Hypothalamus (tissue), 51 donors: ENCODE measurements around the gene LUC7L3.
A peak's percentile ranks its signal among the peaks of the same experiment; 100 is the strongest.
"Not testable (repeated sequence)": the region's sequence is repeated elsewhere in the genome, so short reads cannot be mapped to it uniquely, and the experiment has no call there.

Experiments
- DNase-seq, 51 donors: peaks; one replicate each; lab custom pipeline; 2025; lab: John Stamatoyannopoulos, UW

Gene LUC7L3

DNA sequence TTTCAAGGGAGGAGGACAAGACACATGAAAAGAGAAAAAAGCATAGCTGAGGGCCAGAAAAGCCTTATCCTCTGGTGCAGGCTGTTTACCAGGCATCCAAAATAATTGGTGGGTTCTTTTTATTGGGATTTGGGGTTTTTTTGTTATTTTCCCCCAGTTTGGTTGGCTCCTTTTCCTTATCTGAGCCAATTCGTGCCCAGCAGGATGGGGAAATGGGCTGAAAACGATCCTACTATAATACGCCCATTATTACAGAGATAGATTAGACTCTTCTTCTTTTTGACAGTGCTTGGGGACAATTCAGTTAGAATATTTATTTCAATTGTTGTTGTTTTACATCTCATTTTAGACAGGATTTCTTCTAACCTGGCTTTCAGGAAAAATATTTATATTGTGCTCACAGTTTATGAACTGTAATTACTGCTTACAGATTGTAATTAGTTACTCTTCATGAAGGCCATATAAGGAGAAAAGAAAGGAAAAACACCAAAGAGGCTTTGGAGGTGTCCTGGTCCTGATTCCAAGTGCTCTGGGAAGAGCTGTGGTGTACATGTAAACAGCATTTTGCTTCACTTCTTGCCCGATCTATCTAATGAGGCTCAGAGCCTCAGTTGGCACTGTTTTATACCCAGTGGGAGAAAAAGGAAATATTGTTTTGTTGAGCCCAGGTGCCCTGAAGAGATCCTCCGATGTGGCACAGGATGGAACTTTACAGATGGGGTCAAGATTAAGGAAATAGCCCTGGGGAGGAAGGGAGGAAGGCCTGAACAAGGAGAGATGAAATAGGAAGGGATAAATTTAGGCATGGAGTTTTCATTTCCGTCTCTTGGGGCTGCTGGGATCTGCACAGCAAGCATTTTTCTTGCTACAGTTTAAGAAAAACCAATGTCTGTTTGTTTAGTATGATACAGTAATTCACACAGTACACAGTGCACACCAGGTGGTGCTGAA is 11.1 kb upstream of the LUC7L3 start:
- peak in 5 of 51 donors; percentile 8 to 63 (median 20) for DNase-seq

DNA sequence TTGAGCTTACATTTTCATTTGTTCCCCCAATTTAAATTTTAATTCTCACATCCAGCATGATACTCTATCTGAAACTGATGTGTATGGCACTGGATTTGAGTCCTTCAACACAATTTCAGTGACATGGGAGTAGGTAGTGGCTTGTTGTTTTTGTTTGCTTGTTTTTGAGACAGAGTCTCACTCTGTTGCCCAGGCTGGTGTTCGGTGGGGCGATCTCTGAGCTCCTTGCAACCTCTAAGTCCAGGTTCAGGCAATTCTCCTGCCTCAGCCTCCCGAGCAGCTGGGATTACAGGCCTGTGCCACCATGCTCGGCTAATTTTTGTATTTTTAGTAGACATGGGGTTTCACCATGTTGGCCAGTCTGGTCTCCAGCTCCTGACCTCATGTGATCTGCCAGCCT is 10.3 kb upstream of the LUC7L3 start:
- DNase-seq = not testable (repeated sequence)

DNA sequence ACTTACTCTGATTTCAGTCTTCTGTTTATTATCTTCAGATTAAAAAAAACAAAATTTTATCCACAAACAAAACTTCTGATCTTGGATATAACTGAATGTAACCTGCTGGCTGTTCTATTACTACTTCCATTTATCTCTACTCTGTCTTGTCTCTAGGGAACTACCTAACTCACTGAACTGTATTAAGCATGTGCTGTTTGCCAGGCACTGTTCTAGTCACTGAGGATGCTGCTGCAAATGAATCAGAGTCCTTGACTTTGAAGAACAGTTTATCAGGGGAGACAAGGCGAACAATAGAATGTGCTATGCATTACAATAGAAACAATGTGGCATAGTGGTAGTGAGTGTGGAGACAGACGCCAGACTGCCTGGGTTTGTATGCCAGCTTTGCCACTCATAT is 9.4 kb upstream of the LUC7L3 start:
- no peak for DNase-seq

DNA sequence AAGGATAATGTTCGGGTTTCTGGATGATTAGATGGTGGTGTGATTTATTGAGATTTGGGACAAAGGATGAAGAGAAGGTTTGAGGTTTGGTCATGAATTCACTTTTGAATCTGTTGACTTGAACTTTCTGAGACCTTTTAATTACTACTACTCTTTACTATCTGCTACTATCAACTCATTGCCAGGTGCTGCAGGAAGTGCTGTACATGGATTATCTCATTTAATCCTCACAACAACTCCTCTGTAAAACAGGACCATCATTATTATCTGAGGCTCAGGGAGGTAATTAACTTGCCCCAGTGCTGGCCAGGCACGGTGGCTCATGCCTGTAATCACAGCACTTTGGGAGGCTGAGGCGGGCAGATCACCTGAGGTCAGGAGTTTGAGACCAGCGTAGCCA is 8.8 kb upstream of the LUC7L3 start:
- no peak for DNase-seq

DNA sequence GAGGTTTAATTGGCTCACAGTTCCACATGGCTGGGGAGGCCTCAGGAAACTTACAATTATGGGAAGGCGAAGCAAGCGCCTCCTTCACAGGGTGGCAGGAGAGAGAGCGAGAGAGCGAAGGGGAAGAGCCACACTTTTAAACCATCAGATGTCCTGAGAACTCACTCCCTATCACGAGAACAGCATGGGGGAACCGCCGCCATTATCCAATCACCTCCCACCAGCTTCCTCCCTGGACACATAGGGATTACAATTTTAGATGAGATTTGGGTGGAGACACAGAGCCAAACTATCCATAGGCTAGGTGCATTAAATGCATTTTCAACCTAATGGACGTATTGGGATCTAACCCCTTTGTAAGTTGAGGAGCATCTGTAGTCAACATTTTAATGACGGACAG is 6.8 kb upstream of the LUC7L3 start:
- no peak for DNase-seq

DNA sequence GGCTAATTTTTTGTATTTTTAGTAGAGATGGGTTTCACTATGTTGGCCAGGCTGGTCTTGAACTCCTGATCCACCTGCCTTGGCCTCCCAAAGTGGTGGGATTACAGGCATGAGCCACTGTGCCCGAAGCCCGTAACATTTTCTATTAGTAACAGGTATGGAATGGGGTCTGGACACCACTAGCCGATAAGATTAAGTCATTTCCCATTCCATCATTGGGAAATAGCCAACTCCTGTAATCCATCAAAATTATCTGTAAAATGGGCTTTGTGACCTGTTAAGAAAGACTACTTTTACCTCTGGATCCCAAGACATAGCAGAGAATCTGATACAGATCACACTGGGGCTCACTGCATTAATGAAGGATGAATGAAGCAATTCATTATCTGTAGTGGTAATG is 3.9 kb upstream of the LUC7L3 start:
- DNase-seq = no peak

DNA sequence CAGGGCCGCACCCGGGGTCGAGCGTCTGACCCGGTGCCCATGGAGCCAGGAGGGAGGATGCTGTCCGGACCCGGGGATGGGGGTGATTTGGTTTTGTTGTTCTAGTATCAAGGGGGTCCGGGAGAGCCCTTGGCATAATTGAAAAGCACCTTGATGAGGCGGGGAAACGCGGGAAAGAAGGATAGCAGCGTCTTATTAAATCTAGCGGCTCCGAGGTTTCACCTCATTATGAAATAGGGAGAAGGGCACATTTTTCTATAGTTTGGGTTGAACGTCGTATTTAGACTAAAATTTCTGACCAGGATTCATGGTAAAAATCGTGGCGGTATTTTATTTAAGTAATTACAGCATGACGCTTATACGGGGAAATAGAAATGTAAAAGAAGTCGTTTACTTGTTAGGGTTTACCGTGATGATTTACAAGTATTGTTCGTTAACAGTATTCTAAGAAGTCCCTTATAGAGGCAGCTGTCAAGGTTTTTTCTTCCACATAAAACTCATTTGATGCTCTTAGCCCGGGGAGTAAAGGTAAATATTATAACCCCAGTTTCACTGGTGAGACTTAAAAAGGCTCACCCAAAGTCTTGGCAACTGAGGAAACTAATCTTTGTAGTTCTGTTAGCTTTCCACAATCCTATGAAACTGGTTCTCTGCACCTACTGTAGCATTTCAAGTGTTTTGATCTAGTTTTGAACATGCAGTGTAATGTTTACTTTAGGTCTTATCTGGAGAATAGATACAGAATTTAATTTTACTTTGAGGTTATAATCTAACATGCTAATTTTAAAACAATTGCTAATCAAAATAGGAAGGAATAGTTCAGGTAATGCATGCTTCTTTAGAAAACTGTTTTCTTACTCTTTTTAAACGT is 756 bp downstream of the LUC7L3 start:
- peak in 2 of 51 donors; percentile 49 to 74 for DNase-seq

DNA sequence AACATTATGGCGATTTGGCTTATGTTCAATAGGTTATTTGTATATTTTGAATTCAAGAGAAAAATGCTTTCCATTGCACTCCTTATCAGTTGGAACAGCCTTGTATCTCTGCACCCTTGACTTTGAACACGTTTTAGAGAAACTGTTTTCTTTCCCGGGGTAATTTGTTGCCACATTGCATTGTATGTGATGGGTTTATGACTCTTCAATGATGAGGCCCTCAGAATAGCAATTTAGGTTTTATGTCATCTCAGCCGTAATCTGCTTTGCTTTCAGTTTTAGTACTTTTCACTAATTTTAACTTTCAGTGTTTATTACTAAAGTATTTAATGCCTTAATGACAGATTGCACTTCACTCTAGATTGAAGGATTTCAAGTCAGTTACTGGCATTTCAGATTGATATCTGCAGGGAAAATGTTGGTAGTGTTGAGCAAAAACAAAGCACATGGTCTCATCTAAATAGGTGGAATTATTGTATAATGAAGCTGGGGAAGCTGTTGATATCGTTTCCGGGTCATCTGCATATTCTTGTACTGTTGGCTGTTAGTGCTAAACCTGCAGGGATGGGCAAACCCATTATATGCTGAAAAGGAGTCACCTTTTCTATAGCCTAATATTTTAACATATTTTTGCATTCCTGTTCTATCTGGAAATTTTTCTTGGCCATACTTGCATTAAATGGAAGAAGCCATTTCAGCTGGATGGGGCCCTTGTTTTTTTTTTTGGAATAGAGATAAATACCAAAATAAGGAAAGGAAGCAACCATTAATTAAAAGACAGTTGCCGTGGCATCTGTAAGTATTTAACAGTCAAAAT is 2.0 kb downstream of the LUC7L3 start:
- DNase-seq = no peak

DNA sequence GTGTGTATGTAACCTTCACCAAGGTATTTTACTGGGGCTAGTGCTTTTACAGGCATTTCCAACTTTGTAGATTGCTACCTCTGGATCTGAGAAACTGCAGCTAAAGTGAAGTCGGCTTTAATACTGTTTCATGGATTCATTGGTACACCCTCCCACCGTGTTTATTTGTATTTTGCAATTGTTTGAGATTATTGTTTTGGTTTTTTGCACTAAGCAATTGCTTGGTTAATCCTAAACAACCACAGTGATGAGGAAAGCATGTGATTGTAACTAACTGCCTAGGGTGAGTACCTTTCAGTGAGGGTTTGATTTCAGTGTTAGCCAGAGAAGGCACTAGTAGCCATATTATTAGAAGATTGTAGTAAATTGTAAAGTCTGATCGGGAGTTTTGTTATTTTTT is 3.3 kb downstream of the LUC7L3 start:
- DNase-seq = no peak

DNA sequence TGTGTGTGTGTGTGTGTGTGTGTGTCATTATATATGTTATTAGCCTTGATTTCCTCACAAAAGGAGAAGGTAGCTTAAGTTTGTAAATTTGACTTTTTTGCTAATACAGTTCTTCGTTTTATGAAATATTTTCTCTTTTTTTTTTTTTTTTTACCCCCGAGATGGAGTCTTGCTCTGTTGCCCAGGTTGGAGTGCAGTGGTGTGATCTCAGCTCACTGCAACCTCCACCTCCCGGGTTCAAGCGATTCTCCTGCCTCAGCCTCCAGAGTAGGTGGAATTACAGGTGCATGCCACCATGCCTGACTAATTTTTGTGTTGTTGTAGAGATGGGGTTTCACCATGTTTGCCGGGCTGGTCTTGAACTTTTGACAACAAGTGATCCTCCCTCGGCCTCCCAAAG is 5.2 kb downstream of the LUC7L3 start:
- not testable (repeated sequence) for DNase-seq

DNA sequence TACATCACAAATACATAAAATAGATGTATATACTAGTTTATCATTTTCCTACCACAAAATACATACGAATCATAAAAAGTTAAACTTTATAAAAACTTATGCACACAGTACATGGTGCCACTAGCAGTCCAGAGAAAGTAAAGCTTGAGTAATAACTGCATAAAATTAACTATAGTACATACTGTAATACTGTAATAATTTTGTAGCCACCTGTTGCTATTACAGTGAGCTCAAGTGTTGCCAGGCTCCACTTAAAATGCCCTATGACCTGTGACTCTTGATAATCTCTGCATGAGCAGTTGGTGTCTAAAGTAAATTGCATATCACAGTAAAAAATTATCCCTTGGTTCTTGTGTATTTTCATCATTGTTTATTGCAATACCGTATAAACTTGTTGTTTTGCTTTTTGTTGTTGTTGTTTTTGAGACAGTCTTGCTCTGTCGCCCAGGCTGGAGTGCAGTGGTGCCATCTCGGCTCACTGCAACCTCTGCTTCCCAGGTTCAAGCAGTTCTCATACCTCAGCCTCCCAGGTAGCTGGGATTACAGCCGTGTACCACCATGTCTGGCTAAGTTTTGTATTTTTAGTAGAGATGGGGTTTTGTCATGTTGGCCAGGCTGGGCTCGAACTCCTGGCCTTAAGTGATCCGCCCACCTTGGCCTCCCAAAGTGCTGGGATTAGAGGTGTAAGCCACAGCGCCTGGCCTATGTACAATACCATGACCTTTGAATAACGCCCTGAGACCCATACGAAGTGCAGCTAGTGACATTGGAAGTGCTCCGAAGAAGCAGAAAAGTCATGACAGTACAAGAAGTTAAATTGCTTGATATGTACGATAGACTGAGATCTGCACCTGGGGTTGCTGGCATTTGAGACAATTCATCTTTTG is 6.6 kb downstream of the LUC7L3 start:
- no peak for DNase-seq

DNA sequence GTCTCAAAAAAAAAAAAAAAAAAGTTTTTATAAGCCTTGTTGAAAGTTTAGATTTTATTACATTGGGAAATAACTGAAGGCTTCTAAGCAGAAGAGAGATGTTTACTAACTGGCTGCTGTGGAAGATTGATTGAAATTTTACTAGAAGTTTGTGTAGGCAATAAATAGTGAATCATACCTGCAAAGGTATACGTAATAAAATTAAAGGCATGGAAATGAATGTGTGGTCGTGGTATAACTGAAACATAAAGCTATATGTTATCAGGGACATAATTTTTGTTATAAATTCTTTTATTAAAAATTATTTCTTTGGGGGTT is 8.7 kb downstream of the LUC7L3 start:
- DNase-seq = no peak

DNA sequence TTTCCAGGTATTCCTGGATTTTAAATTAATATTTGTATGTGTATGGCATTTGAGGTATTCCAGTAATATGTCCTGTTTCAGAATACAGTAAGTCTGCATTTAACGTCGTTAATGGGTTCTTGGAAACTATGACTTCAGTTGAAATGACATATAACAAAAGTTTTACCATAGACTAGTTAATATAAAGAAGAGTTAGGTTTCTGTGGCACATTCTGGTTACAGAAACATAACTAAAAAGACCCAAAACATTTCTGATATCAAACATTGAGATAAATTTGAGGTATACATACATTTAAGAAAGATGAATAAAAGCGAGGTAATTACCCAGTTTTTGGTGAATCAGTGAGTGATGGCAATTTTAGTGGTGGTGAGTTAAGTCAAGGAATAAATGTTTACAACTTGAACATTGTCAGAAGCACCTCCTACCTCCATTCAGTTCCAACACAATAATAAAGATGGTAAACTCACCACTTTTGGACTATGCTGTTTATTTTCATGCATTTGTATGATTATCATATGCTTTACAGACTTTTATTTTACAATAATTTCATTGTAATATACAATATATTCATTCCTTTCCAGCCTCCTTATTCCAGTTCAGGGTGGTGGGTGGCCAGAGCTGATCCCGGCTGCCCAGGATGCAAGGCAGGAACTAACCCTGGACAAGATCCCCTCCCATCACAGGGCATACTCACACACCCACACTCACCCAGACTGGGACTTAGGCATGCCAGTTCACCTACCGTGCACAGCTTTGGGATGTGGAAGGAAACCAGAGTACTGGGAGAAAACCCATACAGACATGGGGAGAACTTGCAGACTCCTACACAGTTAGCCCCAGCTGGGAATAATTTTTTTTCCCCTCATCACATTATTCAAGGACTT is 9.7 kb downstream of the LUC7L3 start:
- DNase-seq = no peak

DNA sequence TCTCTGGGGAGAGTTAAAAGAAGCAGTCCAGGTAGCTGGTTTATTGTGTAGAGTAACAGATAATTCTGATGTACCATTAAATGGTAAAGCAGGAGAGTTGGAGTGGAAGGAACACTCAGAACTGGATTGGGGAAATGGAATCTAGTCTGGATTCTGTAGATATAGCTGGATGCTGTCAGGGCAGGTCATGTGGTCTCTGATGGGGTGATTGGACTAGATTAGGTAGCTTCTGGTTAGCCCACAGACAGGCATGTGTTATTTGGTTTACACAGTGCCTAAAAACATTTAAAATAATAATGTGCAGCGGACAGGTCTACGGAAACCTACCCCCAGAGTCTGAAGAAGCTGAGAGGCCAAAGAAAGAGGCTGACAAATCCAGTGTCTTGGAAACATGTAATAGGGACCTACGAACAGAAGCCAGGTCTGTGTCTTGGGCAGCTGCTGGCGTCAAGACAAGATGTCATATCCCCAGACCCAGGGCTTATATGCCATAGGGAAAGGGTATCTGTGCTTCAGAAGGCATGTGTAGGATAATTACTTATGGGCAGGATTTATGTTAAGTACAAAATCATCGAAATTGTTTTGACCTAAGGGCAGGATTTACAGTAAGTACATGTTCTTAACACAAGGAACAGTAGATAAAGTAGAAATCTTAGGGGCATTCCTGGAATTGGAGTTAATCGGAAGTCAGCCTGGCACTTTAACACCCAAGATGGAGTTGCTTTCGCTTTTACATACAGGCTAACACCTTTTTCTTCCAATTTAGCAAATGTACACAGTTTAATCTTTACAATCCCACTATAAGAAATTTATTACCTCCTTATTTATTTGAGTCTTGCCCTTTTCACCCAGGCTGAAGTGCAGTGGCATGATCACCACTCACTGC is 12.4 kb downstream of the LUC7L3 start:
- DNase-seq = no peak

DNA sequence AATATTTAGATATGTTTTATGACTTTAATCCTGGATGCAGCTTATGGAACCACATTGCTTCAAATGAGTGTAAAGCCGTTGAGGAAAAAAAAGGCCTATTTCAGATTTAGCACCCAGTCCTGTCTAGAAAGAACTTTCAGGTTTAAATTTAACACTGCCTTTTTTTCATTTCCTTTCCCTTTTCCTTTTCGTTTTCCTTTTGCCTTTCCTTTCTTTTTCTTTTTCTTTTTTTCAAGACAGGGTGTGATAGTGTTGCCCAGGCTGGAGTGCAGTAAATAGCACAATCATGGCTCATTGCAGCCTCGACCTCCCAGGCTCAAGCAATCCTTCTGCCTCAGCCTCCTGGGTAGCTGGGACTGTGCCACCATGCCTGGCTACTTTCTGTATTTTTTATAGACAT is 15.9 kb downstream of the LUC7L3 start:
- no peak for DNase-seq

DNA sequence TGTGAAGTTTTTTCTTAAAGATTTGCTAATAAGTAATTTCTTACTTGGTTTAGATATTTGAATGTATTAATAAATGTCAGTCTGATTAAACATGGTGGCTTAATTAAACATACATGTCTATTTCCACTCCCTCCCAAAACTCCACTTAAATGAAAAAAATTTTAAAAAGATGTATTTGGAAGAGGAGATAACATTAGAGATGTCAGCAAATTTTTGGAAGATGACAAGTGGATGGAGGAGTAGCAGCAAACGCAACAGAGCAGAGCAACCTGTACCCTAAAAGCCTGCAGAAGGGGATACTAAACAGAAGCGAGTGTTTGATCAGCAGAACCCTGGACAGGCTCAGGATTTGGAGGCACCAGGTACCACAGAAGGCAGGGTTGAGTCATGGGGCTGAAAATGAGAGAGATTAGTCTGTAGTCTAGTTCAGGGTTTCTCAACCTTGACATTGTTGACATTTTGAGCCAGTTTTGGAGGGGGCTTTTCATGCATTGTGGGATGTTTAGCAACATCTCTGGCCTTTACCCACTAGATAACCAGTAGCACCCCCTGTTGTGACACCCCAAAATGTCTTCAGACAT is 17.8 kb downstream of the LUC7L3 start:
- DNase-seq = no peak

DNA sequence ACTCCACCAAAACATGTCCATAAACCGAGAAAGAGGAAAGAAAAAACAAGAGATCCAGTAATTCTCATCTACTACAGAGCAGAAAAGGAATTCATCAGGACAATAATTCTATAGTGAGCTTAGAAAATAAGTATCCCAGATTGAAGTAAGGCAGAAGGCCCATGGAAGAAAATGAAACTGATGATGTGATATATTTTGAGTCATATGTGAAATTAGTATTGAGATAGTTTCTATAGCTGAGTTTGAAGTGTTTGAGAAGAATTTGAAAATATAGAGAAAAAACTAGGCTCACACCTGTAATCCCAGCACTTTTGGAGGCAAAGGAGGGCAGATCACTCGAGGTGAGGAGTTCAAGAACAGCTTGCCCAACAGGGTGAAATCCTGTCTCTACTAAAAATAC is 19.7 kb downstream of the LUC7L3 start:
- no peak for DNase-seq

DNA sequence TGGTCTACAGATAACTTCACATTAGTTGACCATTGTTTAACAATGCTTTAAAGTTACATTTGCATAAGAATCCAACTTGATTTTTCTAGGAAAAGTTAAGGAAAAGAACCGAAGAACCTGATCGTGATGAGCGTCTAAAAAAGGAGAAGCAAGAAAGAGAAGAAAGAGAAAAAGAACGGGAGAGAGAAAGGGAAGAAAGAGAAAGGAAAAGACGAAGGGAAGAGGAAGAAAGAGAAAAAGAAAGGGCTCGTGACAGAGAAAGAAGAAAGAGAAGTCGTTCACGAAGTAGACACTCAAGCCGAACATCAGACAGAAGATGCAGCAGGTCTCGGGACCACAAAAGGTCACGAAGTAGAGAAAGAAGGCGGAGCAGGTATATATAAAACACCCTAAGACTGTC is 26.2 kb downstream of the LUC7L3 start:
- DNase-seq = no peak
